HEK293 (cell line): ENCODE measurements around the gene INF2.

Experiments
- CTCF ChIA-PET: fragments of 350-600 bp; formaldehyde crosslinking; extraction: SDS; loops from one replicate; lab custom pipeline; 2021; ENCODE audit warnings: antibody characterized with exemption; lab: Yijun Ruan, JAX
- POLR2A ChIA-PET: fragments of 300-600 bp; formaldehyde crosslinking; extraction: SDS; loops from one replicate; lab custom pipeline; 2020; ENCODE audit warnings: antibody characterized with exemption, inconsistent platforms; lab: Yijun Ruan, JAX
- H3K27ac ChIP-seq: fragments of 200-500 bp; sonication (Bioruptor generic); 2 replicates; pipeline ENCODE4 v1.5.1; 2014; ENCODE audit warnings: low read depth, low read length, control low read depth, inconsistent platforms; ENCODE audit errors: extremely low read depth
- H3K36me3 ChIP-seq, 2 experiments: fragments of 200-500 bp in 1 of 2; sonication (Bioruptor generic) in 1 of 2; 1 replicate in 1 of 2; 2 replicates in 1 of 2; pipeline ENCODE4 v1.5.1; 2014 to 2017; ENCODE audit warnings: inconsistent platforms in 2 of 2, low read length in 2 of 2; ENCODE audit not compliant: control insufficient read depth in 2 of 2, insufficient read depth in 1 of 2
- H3K4me1 ChIP-seq: fragments of 200-500 bp; sonication (Bioruptor generic); 2 replicates; pipeline ENCODE4 v1.5.1; 2014; ENCODE audit warnings: mild to moderate bottlenecking, low read length, inconsistent platforms; ENCODE audit not compliant: control insufficient read depth, insufficient read depth
- H3K4me3 ChIP-seq: 2 replicates; pipeline ENCODE4 v1.5.1; 2011; ENCODE audit warnings: low read depth, mild to moderate bottlenecking, control low read depth, low read length, moderate library complexity
- H3K9me3 ChIP-seq: fragments of 200-500 bp; sonication (Bioruptor generic); 2 replicates; pipeline ENCODE4 v1.5.1; 2014; ENCODE audit warnings: low read depth, low read length, inconsistent platforms; ENCODE audit not compliant: control insufficient read depth, insufficient read depth
- BCL11A ChIP-seq: fragments of 450-650 bp; formaldehyde crosslinking; IDR thresholded peaks from 2 replicates; pipeline ENCODE4 v1.5.1; 2016; ENCODE audit warnings: low read depth, missing biosample characterization, missing genetic modification characterization
- GLI2 ChIP-seq: fragments of 450-650 bp; formaldehyde crosslinking; IDR thresholded peaks from 2 replicates; pipeline ENCODE4; 2017; ENCODE audit warnings: missing biosample characterization, missing genetic modification characterization, low read depth, borderline replicate concordance
- PATZ1 ChIP-seq: fragments of 450-650 bp; formaldehyde crosslinking; IDR thresholded peaks from 2 replicates; pipeline ENCODE4 v1.5.1; 2016; ENCODE audit warnings: missing biosample characterization, missing genetic modification characterization
- PRDM6 ChIP-seq: fragments of 450-650 bp; formaldehyde crosslinking; IDR thresholded peaks from 2 replicates; pipeline ENCODE4 v1.5.1; 2017; ENCODE audit warnings: missing biosample characterization, missing genetic modification characterization
- REST ChIP-seq: fragments of 450-650 bp; formaldehyde crosslinking; IDR thresholded peaks from 2 replicates; pipeline ENCODE4 v1.5.1; 2016; ENCODE audit warnings: missing biosample characterization, missing genetic modification characterization
- TSHZ1 ChIP-seq: fragments of 450-650 bp; formaldehyde crosslinking; IDR thresholded peaks from 2 replicates; pipeline ENCODE4 v1.5.1; 2016; ENCODE audit warnings: missing biosample characterization, missing genetic modification characterization, borderline replicate concordance
- ZBTB48 ChIP-seq: fragments of 450-650 bp; formaldehyde crosslinking; IDR thresholded peaks from 2 replicates; pipeline ENCODE4 v1.5.1; 2016; ENCODE audit warnings: missing biosample characterization, missing genetic modification characterization
- ZBTB49 ChIP-seq: fragments of 450-650 bp; formaldehyde crosslinking; IDR thresholded peaks from 2 replicates; pipeline ENCODE4 v1.5.1; 2016; ENCODE audit warnings: missing biosample characterization, missing genetic modification characterization, low read depth
- ZFHX2 ChIP-seq: fragments of 450-650 bp; formaldehyde crosslinking; conservative IDR thresholded peaks from 2 replicates; pipeline ENCODE4 v1.5.1; 2016; ENCODE audit warnings: missing biosample characterization, missing genetic modification characterization
- ZFP41 ChIP-seq: fragments of 450-650 bp; formaldehyde crosslinking; IDR thresholded peaks from 2 replicates; pipeline ENCODE4 v1.5.1; 2016; ENCODE audit warnings: missing biosample characterization, missing genetic modification characterization, borderline replicate concordance
- ZIC2 ChIP-seq: fragments of 450-650 bp; formaldehyde crosslinking; IDR thresholded peaks from 2 replicates; pipeline ENCODE4 v1.5.1; 2016; ENCODE audit warnings: missing biosample characterization, missing genetic modification characterization
- ZNF133 ChIP-seq: fragments of 450-650 bp; formaldehyde crosslinking; IDR thresholded peaks from 2 replicates; pipeline ENCODE4 v1.5.1; 2016; ENCODE audit warnings: missing biosample characterization, missing genetic modification characterization

The INF2 gene

GRCh38 chr14:104768437-104769323 lies 79.3 kb downstream of the INF2 start (continued):
- no peak for TF ChIP-seq PRDM6
- no peak for TF ChIP-seq ZBTB49 (tag by site-specific recombination)

GRCh38 chr14:104769324-104770071 lies 80.1 kb downstream of the INF2 start:
- ChIA-PET POLR2A (interaction anchor here (1.3 to 1.7 kb wide), 5 partner anchors 17 to 56 kb away, joined by 3 to 14 read pairs (median 7); partner anchors contain the start of gene SIVA1), CTCF (interaction anchor here (0.9 to 3.7 kb wide), 12 partner anchors 10 to 138 kb away, joined by 3 to 57 read pairs (median 5); no protein-coding TSS in a partner anchor)
- Histone ChIP-seq H3K27ac (no peak overlapping the region), H3K4me1 (peaks cover 4% of the 10 kb centered on the region; the same call in 1 of the 2 replicates), H3K4me3 (no peak overlapping the region), H3K36me3 (peaks cover 0 to 49% of the 10 kb centered on the region in 2 experiments; a peak in 2 of 3 replicates), H3K9me3 (no peaks in the 10 kb centered on the region)
- TF ChIP-seq PATZ1 (tag by site-specific recombination) (peak; percentile 68), TSHZ1 (0 out of 2 replicates have a peak, but pooled peaks have one; percentile 25), ZNF133 (no peak), ZFP41 (no peak), ZBTB48 (no peak), BCL11A (tag by site-specific recombination) (0 out of 2 replicates have a peak, but pooled peaks have one; percentile 12), REST (0 out of 2 replicates have a peak, but pooled peaks have one; percentile 10), ZIC2 (tag by site-specific recombination) (peak; percentile 31), ZFHX2 (tag by site-specific recombination) (0 out of 2 replicates have a peak, but pooled peaks have one; percentile 2), GLI2 (tag by site-specific recombination) (no peak)
